Activated naive CD4-positive, alpha-beta T cell treated with anti-CD3 and anti-CD28 coated beads, Interleukin-2, amount 50 U/mL, for 72 hours (primary cell): ENCODE data around the gene CNTNAP2. TPM values are rescaled to one million over a fixed set of nuclear protein-coding genes. Genes with fewer than 3 reads are reported as not detected.

Experiments used
- ATAC-seq, 2 donors: fragments of 150-1000 bp; cut with Tn5 transposase; 2 replicates each; pipeline ENCODE4 v1.10.0; 2021; ENCODE audit warnings: mild to moderate bottlenecking in 2 of 2, moderate library complexity in 2 of 2
- DNase-seq, 2 donors: peaks; one replicate each; pipeline ENCODE4 v3.0.0; 2021 to 2022; ENCODE audit warnings: low spot score in 2 of 2
- H3K27ac Mint-ChIP-seq, 2 donors: one replicate each; pipeline ENCODE4 v1.8.0; 2022; ENCODE audit warnings: mild to moderate bottlenecking in 2 of 2, mixed read lengths in 2 of 2
- H3K36me3 Mint-ChIP-seq, 2 donors: one replicate each; pipeline ENCODE4 v1.8.0; 2022; ENCODE audit warnings: mixed read lengths in 2 of 2
- H3K9me3 Mint-ChIP-seq, 2 donors: one replicate each; pipeline ENCODE4 v1.8.0; 2022; ENCODE audit warnings: mixed read lengths in 2 of 2
- total RNA-seq, 2 donors: library from RNA; stranded (reverse); gene quantifications; one replicate each; pipeline ENCODE4 v1.2.3, GENCODE V29; 2022

CNTNAP2 gene
- total RNA-seq, 2 donors from 2014 or later: not detected

DNA sequence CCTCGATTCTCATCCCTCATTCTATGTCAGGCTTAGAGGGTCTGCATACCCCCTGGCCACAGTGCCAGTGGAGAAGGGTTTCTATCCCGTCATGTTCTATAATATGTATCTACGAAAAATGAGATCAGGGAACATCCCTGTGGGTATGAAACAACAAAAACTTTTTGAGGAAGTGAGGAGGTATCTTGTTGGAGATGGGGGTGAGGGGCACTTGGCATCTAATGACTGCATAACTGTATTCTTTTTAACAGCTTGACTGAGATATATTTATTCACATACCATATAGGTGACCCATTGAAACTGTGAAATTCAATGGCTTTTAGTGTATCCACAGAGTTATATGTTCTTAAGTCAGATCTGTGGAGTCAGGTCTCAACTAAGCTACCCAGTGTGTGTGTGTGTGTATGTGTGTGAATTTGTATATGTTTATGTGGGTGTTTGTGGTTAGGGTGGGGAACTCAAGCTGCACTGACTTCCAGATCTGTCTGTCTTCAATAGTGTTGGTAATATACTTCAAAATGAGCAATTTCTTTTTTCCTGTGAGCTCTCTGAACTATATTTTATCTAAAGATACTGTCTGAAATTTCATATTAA, 528.9 kb downstream of the CNTNAP2 start:
- peaks cover 0 to 5% of the 10 kb centered on the region in 2 donors for H3K36me3 Mint-ChIP-seq
- ATAC-seq (no peak), DNase-seq (no peak)
- H3K9me3 Mint-ChIP-seq: peaks cover 5 to 6% of the 10 kb centered on the region in 2 donors
- no peak overlapping the region for H3K27ac Mint-ChIP-seq

DNA sequence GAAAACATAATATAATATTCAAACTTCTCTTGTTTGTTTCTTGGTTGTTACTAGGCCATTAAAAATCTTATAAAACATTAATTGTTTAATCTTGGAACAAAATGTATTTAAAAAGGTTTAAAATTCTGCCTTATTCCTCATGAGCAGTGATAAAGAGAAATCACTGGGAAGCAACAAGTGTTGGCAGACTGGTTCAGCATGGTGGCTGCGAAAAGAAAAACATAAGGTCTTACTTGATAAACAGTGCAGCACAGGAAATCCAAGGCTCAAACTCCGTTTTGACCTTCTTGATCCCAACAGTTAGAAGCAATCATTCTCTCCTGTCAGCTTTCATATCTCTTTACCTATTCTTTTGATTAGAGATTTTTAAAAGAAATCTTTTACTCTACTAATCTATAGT, 530.8 kb downstream of the CNTNAP2 start:
- peaks cover 0 to 5% of the 10 kb centered on the region in 2 donors for H3K36me3 Mint-ChIP-seq
- peaks cover 0 to 3% of the 10 kb centered on the region in 2 donors for H3K9me3 Mint-ChIP-seq

DNA sequence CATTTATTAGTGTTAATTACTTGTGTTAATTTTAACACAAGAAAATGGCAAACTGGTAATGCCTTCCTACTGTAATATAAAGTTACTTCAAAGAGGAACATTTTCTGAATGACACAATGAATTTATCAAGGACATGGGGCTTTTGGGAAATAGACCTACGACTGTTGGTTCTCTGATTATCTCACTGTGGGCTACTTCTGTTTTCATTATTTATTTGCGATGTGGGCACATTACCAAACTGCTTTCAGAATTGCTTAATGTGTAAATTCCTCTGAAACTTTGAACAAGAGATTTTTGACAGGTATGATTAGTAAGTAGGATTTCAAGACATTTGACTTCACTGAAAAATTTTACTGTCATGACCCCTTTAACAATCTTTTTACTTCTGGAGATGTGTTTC, 535.6 kb downstream of the CNTNAP2 start:
- no peak for DNase-seq
- no peak for ATAC-seq
- Mint-ChIP-seq H3K27ac (no peak overlapping the region), H3K36me3 (no peaks in the 10 kb centered on the region), H3K9me3 (peaks cover 0 to 3% of the 10 kb centered on the region in 2 donors)

More for the DNA sequence above, 530.8 kb downstream of the CNTNAP2 start:
- H3K27ac Mint-ChIP-seq: no peak overlapping the region
- no peak for ATAC-seq
- DNase-seq: no peak

DNA sequence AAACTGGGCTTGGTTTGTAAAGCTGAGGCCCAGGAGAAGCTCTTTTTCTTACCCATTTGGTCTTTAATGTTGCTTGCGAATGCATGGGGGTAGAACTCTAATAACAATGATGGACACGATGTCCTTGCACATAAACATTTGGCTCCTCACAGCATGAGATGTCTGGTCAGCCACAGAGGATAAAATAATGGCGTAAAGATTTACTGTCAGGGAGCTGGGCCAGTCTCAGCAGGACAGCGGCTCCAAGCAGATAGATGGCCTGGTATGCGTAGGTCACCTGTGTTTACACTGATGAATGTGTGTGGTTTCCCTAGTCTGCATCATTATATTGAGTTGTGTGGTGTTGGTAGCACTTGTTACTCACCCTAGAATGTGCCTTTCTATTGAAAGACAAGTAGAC, 537.4 kb downstream of the CNTNAP2 start:
- DNase-seq (no peak), ATAC-seq (no peak)
- Mint-ChIP-seq H3K36me3 (no peaks in the 10 kb centered on the region), H3K27ac (no peak overlapping the region), H3K9me3 (peaks cover 7 to 8% of the 10 kb centered on the region in 2 donors)

DNA sequence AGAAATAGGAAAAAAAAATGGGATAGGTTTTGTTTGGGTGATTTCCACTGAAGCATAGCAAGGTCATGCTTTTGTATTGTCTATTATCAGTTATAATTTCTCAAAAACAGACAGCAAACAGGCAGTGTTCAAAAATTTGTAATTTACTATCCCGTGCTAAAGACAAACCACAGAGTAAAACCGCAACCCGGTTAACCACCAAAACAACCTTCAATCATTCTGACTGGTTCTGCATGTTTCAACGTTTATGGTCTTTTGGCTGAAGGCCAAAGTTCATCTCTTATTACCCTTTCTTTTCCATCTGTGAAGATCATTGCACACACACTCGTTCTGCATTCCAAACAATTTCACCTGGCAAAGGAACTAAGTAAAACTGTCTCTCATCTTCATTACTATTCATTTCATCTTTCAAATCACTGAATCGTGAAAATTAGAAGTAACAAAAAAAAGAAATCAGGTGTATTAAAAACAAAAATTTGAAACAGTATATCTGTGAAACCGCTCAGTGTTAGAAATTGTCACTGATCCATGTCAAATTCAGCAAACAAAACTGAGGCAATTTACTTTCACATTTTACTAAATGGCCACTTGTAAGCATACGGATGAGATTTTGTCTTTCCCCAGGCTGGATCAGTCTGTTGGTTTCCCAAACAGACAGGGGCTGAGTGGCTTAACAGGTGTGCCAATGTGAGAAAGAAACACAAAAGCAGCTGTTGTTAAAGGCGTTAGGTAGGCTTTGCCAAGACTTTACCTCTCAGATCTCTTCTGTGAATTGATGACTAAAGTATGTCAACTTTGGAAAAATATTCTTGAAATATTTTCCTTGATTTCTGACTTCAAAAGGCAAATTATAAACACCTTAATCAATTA, 539.6 kb downstream of the CNTNAP2 start:
- H3K9me3 Mint-ChIP-seq: peaks cover 7 to 8% of the 10 kb centered on the region in 2 donors
- ATAC-seq (no peak), DNase-seq (no peak)
- no peaks in the 10 kb centered on the region for H3K36me3 Mint-ChIP-seq
- no peak overlapping the region for H3K27ac Mint-ChIP-seq

DNA sequence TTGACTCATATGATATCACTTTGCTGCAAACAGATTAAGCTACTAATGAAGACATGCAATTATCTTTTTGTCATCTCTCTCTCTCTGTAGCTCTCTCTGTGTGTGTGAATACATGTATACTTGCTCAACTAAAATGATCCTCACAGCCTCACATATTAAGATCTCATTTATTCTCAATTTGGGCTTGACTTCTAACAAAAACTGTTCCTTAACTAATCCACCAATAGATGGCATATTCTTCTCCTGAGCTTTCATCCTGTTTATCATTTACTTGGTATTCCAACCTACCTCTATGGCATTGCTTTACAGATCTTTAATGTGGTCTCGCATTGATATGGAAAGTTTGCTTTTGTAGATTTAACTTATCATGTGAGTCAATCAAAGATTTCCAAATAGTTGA, 540.4 kb downstream of the CNTNAP2 start:
- H3K36me3 Mint-ChIP-seq: no peaks in the 10 kb centered on the region
- no peak for ATAC-seq
- H3K27ac Mint-ChIP-seq: no peak overlapping the region
- DNase-seq: no peak
- H3K9me3 Mint-ChIP-seq: peaks cover 7 to 8% of the 10 kb centered on the region in 2 donors

DNA sequence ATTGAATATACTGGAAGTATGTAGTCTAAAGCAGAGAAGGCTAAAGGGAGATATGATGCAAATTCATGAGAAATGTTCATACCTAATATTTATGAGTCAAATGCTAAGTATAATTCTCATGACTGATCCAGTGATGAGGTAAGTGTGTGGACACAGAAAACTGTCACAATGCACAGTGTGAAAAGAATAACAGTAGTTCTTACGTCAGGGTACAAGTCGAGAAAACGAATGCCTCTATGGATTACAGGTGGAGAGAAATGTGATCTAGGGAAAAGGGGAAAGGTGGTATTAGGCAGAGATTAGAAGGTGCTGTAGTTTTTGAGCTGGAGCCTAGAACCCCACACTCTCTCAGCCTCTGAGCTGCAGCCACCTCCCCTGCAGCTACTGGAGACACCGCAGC, 542.0 kb downstream of the CNTNAP2 start:
- ATAC-seq: no peak
- Mint-ChIP-seq H3K27ac (no peak overlapping the region), H3K9me3 (peaks cover 8 to 10% of the 10 kb centered on the region in 2 donors), H3K36me3 (no peaks in the 10 kb centered on the region)
- no peak for DNase-seq

DNA sequence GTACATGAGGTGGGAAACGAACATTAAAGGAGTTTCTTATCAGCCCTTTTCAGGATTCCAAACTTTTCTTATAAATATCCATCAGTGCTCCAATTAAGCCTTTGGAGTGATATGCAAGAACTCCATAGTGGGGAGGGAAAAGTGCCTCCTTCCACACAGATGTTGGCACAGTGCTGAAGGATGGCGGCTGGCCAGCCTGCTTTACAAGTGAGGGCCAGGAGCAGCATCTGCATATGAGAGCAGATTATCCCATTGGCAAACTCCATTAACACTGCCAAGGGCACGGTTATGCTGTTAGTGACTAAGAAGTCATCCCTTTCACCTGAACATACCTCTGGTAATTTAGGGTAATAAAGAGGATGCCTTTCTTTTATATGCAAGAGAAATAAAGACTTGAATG, 543.1 kb downstream of the CNTNAP2 start:
- peaks cover 8 to 10% of the 10 kb centered on the region in 2 donors for H3K9me3 Mint-ChIP-seq
- no peak overlapping the region for H3K27ac Mint-ChIP-seq

DNA sequence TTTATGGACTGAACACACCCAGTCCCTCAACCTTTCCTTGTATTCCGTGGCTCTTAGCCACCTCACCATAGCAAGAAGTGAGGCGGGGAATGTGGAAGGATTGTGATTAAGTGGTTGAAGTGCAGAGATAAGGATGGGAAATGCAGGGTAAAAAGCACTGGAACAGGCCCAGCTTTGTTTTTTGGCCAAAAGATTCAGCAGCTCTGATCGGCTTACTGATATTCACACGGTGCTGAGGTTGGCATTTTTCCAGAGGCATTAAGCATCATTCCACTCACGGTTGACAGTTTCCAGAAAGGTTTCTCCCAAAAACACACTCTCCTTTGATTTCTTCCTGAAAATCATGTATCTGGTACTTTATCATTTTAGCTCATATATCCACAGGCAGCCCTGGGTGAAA, 544.2 kb downstream of the CNTNAP2 start:
- Mint-ChIP-seq H3K36me3 (no peaks in the 10 kb centered on the region), H3K27ac (no peak overlapping the region), H3K9me3 (peaks cover 9 to 10% of the 10 kb centered on the region in 2 donors)
- ATAC-seq (no peak), DNase-seq (no peak)

More for the DNA sequence above, 543.1 kb downstream of the CNTNAP2 start:
- ATAC-seq (no peak), DNase-seq (no peak)
- H3K36me3 Mint-ChIP-seq: no peaks in the 10 kb centered on the region

DNA sequence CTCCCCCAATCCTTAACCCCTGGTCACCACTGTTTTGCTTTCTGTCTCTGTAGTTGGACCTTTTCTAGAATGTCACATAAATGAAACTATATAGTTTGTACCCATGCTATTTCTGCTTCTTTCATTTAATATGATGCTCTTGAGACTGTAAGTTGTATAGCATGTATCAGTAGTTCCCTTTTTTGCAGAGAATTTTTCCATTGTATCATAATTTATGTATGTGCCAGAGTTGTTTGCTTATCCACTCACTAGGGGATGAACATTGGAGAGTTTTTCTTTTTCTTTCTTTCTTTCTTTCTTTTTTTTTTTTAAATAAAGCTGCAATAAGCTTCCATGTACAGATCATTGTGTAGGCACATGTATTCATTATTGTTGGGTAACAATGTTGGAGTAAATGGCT, 544.8 kb downstream of the CNTNAP2 start:
- DNase-seq: no peak
- ATAC-seq: no peak
- no peak overlapping the region for H3K27ac Mint-ChIP-seq
- no peaks in the 10 kb centered on the region for H3K36me3 Mint-ChIP-seq
- peaks cover 13 to 15% of the 10 kb centered on the region in 2 donors for H3K9me3 Mint-ChIP-seq

DNA sequence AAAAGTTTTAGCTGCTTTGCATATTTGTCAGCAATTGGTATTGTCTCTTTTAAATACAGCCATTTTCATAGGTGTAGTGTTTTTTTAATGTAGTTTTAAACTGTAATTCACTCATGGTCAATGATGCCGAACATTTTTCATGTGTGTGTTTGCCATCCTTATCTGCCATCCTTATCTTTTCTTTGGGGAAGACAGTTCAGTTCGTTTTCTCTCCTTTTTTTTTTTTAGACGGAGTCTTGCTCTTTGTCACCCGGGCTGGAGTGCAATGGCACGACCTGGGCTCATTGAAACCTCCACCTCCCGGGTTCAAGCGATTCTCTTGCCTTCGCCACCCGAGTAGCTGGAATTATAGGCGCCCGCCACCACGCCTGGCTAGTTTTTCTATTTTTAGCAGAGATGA, 545.3 kb downstream of the CNTNAP2 start:
- DNase-seq: no peak
- no peak for ATAC-seq
- no peak overlapping the region for H3K27ac Mint-ChIP-seq
- H3K9me3 Mint-ChIP-seq: peaks cover 13 to 19% of the 10 kb centered on the region in 2 donors
- H3K36me3 Mint-ChIP-seq: no peaks in the 10 kb centered on the region

DNA sequence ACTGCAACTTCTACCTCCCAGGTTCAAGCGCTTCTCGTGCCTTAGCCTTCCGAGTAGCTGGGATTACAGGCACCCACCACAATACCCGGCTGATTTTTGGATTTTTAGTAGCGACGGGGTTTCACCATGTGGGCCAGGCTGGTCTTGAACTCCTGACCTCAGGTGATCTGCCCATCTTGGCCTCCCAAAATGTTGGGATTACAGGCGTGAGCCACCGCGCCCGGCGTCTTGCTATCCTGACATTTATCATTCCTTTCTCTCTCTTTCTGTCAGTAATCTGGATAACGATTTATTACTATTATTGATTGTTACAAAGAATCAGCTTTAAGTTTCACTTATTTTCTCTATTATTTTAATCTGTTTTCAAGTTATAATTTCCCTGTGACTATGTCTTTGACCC, 548.4 kb downstream of the CNTNAP2 start:
- DNase-seq: no peak
- Mint-ChIP-seq H3K9me3 (peaks cover 14 to 20% of the 10 kb centered on the region in 2 donors), H3K27ac (no peak overlapping the region), H3K36me3 (no peaks in the 10 kb centered on the region)
- no peak for ATAC-seq

DNA sequence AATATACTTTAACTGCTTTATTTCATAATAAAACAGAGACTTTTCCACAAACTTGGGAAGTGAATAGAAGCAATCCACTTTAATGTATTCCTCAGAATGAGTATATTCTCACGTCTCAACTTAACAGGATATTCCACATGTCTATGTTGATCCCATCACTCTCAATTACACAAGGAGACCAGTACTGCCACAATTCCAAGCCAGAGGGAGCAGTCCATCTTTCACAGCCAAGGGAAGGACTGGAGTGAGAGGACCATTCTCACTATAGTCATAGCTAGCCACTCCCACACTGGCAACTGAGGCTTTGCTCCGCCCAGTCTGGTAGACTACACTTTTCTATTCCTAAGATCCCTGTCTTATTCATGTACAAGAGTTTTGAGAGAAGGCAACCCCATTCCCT, 553.9 kb downstream of the CNTNAP2 start:
- DNase-seq (no peak), ATAC-seq (no peak)
- H3K9me3 Mint-ChIP-seq: peaks cover 19 to 26% of the 10 kb centered on the region in 2 donors
- no peak overlapping the region for H3K27ac Mint-ChIP-seq
- no peaks in the 10 kb centered on the region for H3K36me3 Mint-ChIP-seq

DNA sequence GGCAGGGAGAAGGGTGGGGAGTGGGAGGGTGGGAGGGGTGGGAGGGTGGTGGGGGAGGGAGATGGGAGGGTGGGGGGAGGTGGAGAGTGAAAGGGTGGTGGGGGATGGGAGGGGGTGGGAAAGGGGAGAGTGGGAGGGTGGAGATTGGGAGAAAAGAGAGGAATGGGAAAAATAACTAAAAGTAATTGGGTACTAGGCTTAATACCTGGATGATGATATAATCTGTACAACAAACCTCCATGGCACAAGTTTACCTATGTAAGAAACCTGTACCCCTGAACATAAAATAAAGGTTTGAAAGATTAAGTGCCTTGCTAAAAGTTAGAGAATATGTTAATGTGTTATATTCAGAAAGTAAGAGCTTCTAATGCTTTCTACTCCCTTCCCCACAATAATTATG, 564.9 kb downstream of the CNTNAP2 start:
- Mint-ChIP-seq H3K27ac (no peak overlapping the region), H3K9me3 (peaks cover 11 to 17% of the 10 kb centered on the region in 2 donors), H3K36me3 (no peaks in the 10 kb centered on the region)
- no peak for DNase-seq
- ATAC-seq: no peak

DNA sequence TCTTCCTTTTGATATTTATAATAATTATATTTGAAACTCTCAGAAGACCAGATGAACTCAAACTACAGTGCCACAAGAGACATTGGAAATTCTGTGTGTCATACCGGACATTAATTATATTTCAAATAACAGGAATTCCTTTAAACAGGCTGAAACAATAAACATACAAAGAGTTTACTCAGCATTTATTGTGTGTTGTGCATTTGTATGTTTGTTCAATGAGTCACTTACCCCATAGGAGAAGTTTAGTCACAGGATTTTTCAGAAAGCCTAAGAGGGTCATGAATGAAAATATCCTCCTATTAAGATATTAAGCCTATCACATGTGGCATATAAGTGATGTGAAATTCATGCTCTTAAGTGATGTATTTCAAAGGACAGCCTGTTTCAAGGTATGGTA, 566.8 kb downstream of the CNTNAP2 start:
- Mint-ChIP-seq H3K27ac (no peak overlapping the region), H3K36me3 (no peaks in the 10 kb centered on the region), H3K9me3 (peaks cover 11 to 15% of the 10 kb centered on the region in 2 donors)
- DNase-seq (no peak), ATAC-seq (no peak)

DNA sequence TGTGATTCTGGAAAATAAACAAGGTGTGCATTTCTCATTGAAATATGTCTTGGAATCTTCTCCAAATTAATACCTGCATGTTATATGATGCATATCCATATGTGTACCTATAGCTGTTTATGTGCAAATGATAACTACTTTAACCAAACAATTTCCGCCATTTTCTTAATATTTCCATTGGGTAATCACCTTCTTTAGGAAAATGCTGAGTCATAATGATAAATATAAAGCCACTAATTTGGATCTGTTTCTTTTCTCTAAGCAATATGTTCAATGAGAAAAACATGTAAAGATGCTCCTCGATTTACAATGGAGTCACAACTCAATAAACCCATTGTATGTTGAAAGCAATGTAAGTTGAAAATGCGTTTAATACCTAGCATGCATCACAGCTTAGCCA, 574.4 kb downstream of the CNTNAP2 start:
- Mint-ChIP-seq H3K36me3 (no peaks in the 10 kb centered on the region), H3K9me3 (peaks cover 0 to 5% of the 10 kb centered on the region in 2 donors), H3K27ac (no peak overlapping the region)
- no peak for ATAC-seq
- DNase-seq: no peak

DNA sequence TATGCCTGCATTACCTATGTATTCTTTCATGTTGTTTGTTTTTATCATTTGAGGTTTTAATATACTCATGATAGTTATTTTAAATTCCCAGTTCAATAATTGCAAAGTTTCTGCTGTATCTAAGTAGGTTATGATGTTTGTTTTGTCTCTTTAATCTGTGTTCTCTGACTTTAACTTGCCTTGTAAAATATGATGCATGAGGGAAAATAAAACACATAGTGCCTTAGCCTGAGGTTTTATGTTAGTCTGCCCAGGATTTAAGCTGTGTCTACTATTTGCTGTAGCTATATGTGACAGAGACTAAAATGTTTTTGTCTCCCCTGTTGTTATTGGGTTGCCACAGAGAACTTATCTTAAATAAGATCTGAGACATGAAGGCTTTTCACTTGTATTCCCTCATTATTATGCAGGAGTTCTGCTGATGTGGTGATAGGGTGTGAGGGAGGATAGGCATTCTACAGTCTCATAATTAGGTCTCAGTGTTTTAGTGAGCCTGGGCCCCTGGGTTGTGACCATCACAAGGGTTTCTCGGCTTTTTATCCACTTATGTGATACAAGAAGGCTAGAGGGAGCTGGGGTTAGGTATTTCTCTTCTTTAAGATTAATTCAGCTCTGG, 582.5 kb downstream of the CNTNAP2 start:
- Mint-ChIP-seq H3K36me3 (no peaks in the 10 kb centered on the region), H3K27ac (no peak overlapping the region), H3K9me3 (peaks cover 10 to 12% of the 10 kb centered on the region in 2 donors)
- ATAC-seq: no peak
- DNase-seq: no peak
